GOT3 (cell line): ENCODE results near the gene TBX6.

Experiments
- DNase-seq: peaks from one replicate; lab custom pipeline; 2025; ENCODE audit warnings: mixed read lengths; lab: John Stamatoyannopoulos, UW

Gene TBX6

DNA sequence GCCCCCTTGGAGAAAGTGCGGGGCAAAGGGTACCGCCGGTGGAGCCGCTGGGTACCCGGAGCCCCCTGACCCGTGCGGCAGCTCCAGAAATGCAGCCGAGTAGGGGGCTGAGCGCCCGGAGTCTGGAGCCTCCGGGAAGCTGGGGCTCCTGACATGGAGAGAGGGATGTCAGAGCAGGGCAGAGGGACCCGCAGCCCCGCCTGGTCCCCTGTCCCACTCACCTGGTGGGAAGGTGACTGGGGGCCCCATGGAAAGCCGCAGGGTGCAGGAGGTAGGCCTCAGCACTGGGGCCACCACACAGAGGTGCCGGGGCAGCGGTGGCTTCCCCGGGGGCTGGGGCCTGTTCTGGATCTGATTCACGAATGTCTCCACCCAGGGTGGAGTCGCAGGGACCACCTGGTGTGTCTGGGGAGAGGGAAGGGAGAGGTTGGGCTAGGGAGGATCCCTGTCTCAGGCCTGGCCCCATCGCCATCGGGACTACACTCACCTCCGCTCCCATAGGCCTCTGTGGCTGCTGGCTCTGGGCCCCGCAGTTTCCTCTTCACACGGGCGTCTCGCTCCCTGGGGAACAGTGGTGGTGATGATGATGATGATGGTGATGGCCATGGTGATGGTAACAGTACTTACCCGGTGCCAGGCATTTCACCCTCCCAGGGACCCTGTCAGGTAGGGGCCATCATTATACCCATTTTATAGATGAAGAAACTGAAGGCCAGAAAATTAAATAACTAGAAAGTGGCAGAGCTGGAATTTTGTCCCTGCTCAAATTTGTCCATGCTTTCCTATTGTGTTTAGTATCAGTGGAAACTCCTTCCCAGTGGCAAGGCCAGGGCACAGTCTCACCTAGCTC lies 5.2 kb downstream of the TBX6 start:
- no peak for DNase-seq

DNA sequence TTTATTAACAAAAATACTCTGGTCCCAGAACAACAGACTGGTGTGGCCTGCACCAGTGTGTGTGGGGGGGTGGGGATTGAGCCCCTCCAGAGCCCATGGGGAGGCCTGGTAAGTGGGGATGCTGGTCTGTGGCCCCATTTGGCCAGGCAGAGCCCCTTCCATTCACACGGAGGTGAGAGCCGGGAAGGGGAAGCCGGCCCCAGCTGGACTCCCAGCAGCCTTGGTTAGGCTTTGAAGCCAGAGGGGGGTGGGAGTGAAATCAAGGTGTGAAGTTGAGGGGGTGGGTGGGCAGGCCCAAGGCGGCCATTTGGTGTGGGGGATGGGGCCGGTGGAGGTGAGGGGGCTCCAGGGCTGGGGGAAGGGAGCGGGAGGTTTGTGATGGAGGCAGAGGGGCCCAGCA lies 5.9 kb downstream of the TBX6 start:
- DNase-seq, result no peak

DNA sequence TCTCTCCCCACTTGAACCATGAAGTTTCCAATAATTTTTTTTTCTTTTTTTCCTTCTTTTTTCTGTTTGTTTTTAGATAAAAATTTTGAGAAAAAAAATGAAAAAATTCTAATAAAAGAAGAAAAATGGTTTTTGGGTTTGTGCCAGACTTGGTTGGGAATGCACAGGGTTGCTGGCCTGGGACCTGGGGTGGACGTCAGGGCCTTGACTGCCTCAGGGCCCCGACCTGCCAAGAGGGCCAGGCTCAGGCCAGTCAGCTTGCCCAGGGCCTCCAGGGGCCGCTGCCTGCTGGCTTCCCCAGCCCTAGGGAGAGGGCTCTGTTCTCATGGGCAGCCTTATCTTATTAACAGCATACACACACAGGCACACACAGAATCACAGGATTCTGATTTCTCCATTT lies 6.5 kb downstream of the TBX6 start:
- no peak for DNase-seq

DNA sequence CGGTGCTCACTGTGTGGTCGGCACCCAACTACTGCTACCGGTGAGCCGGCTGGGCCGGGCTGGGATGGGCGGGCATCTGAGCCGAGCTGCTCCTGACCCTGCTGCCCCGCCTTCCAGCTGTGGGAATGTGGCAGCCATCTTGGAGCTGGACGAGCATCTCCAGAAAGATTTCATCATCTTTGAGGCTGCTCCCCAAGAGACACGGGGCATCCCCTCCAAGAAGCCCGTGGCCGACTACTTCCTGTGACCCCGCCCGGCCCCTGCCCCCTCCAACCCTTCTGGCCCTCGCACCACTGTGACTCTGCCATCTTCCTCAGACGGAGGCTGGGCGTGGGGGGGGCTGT lies 6.9 kb downstream of the TBX6 start:
- DNase-seq, result no peak

DNA sequence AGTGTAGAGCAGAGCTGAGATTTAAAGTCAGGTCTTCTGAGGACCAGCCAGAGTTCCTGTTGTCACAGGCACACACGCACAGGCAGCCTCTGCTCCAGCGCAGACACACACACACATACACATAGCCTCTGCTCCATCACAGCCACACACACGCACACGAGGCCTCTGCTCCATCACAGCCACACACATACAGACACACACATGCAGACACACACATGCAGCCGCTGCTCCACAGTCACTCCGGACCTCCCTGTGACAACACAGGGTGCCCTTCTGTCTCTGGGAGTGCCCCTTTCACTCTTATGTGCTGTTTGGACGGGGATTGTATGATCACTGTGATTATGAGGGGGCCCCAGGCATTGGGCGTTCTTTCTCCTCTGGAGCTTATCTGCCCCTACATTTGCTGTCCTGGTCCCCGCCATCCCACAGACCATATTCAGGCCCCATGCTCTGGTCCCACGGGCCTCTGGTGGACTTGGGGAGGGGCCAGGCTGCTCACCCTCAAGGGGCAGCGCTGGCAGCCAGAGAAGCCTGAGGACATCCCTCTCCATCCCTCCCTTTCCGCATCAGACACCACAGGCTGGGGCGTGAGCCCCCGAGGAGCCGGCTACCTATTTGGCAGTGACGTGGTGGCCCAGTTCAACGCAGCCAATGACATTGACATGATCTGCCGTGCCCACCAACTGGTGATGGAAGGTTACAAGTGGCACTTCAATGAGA lies 7.5 kb downstream of the TBX6 start:
- DNase-seq, result no peak

GRCh38 chr16:30083216-30084055 lies 8.3 kb downstream of the TBX6 start:
- no peak for DNase-seq

- DNase-seq, result no peak
These were observed 9.1 kb downstream of the TBX6 start for GRCh38 chr16:30082545-30083090.

DNA sequence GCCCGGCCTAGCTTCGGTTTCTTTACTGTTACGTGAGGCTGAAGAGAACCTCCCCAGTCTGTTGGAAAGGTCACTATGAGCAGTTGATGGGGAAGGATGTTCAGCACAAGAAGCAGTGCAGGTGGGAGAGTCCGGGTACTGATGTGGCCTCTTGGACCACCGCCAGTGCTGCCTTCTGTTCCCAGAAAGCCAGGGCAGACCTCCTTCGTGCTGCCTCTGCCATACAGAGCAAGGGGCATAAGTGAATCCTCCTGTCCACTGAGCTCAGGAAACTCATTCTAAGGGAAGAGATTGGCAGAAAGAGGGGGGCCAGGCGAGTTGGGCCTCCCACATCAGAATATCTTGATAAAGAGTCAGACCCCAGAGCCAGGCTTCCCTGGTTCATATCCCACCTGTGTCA lies 12.2 kb downstream of the TBX6 start:
- DNase-seq, result no peak

DNA sequence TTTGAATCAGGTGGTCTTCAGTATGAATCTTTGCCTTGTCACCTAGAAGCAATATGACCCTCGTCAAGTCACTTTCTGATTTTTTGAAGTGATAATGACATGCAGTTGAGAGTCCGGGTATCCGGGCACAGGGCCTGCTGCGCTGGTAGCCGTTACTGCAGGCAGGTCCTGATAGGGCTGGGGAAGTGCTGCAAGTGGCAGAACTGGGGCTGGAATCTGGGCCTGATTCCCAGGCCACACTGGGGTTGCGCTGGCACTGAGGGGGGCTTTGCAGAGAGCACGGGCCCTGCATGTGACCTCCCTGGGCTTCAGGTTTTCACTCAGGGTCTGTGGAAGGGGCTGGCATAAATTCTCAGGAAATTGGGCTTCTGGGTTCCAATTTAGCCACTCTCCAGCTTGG lies 13.0 kb downstream of the TBX6 start:
- DNase-seq, result no peak

- DNase-seq, result no peak
These were observed 14.1 kb downstream of the TBX6 start for GRCh38 chr16:30077656-30078055.

DNA sequence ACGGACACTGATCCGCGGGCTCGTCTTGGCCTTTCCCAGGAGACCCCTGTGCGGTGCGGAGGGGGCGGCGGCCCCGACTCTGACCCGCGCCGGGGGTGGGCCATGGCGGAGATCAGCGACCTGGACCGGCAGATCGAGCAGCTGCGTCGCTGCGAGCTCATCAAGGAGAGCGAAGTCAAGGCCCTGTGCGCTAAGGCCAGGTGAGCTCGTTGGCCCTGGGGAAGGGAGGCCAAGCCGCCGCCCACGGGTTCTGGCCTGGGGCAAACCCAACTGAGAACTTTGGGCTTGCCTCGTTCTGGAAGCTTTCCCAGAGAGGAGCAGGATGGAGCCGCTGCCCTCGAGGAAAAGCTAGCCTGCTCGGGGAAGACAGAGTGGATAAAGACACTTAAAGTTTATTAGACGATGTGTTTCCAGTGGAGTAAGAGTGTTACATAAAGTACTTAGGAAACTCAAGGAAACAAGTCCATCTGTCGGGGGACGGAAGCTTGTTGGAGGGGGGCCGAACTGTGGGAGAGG lies 15.4 kb downstream of the TBX6 start:
- DNase-seq, result no peak

- peak; percentile 83 for DNase-seq
These were observed 16.0 kb downstream of the TBX6 start, which contains the start of gene PPP4C for GRCh38 chr16:30075503-30076275. Gene PPP4C (plus strand): TSS chr16:30075994. CDS start chr16:30076378, 384 bp downstream.

DNA sequence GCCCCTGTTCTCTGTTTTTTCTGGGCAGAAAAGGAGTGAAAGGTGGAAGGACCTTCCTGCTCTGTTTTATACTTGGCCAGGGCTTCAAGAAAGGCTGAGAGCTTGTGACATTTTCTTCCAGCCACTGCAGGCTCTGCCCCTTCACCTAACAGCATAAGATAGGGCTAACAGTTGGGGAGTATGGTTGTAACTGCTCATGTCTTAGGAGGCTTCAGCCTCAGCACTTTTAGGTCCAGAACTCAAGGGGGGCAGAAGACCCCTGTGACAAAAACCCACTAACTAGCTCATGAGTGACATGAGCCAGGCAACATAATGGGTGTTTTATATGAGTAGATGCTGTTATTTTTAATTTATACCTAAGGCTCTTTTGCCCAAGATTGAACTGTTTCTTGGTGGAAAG lies 21.2 kb downstream of the TBX6 start:
- no peak for DNase-seq

- no peak for DNase-seq
These were observed 21.9 kb downstream of the TBX6 start for GRCh38 chr16:30069611-30070462.

DNA sequence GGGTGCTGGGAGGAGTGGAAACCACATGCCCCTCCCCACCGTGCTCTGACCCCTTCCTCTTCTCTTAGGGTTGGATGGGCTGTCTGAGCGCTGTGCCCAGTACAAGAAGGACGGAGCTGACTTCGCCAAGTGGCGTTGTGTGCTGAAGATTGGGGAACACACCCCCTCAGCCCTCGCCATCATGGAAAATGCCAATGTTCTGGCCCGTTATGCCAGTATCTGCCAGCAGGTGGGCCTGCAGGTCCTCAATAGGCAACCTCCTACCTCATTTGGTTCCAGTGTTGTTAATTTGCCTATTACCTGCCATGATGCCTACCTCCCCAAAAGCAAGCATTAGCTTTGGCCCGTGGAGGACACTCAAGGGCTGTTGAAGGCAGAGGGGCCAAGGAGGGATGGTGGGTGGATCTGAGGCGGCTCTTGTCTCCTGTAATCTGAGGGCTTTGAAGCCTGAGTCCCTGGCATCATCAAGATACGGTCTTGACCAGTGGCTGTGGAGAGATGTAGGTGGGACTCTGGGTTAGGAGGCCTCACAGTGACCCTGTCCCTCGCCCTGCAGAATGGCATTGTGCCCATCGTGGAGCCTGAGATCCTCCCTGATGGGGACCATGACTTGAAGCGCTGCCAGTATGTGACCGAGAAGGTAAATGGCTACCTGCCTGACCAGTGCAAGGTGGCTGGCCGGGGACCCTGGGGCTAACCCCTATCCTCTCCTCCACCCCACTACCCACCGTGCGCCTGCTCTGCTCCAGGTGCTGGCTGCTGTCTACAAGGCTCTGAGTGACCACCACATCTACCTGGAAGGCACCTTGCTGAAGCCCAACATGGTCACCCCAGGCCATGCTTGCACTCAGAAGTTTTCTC lies 22.7 kb downstream of the TBX6 start:
- no peak for DNase-seq

DNA sequence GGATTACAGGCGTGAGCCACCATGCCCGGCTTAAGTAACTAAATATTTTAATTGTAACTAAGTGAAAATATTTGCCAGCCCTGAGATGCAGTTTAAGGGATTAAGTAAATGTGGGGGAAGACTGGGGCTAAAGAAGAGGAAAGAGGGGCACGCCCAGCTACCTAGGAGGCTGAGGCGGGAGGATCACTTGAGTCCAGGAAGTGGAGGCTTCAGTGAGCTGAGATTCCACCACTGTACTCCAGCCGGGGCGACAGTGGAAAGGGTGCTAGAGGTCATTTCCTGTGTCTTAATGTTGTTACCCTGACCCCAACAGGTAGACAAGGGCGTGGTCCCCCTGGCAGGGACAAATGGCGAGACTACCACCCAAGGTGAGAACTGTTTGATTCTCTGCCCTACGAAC lies 23.4 kb downstream of the TBX6 start:
- no peak for DNase-seq

DNA sequence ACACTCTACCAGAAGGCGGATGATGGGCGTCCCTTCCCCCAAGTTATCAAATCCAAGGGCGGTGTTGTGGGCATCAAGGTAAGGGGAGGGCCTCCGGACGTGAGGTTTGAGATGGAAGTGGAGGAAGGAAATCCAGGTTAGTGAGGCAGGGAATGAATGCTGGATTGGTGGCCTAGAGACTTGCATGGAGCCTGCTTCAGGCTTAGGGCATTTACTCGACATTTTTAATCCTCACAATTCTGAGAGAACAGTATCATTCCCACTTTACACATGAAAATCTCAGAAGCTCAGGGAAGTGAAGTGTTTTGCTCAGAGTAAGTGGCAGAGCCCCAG lies 24.2 kb downstream of the TBX6 start:
- no peak for DNase-seq

- no peak for DNase-seq
These were observed 24.8 kb downstream of the TBX6 start for GRCh38 chr16:30066761-30067583.
